Prostate gland (tissue), 2 donors: ENCODE results near the gene TMEM240.

ENCODE experiments used
- POLR2A ChIP-seq: fragments of 450-650 bp; IDR thresholded peaks from one replicate; pipeline ENCODE4 v1.6.1; 2016; ENCODE audit warnings: antibody characterized with exemption, mild to moderate bottlenecking
- TF ChIP-seq, protein P1 (sequence below), 4 experiments: fragments of 200-600 bp in 2 of 4; fragments of 450-650 bp in 2 of 4; sonication (generic) in 2 of 4; IDR thresholded peaks; 1 replicate in 3 of 4; 2 replicates in 1 of 4; pipeline ENCODE4 v1.5.1; 2016 to 2019; ENCODE audit warnings: antibody characterized with exemption in 4 of 4, mild to moderate bottlenecking in 2 of 4, moderate library complexity in 2 of 4

DNA sequence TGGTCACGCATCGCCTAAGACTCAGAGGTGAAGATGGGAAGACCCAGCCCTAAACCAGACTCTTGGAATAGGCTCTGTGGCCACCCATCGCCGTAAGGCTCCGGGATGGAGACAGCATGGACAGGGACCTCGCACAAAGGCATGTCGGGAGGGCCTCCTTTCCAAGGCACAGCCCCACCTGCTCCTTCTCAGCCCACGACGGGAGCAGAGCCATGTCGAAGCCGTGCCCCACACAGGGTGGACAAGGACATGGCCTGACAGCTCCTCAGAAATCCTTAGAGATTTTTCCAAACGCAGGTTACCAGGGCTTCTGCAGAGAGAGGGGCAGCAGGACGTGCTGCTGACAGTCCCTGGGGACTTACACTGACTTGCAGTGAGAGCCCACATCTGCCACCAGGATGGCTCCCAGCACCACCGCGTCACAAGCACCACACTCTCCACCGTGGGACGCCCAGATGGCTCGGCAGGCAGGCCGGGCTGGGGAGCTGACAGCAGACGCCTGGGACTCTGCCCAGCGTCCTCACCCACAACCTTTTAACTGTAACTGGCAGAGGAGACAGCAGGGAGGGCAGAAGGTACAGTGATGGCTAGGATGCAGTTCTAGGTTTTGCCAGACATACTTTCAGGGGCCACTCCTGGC, 22.3 kb upstream of the TMEM240 start:
- TF ChIP-seq POLR2A: no peak
- TF ChIP-seq, protein P1, sequence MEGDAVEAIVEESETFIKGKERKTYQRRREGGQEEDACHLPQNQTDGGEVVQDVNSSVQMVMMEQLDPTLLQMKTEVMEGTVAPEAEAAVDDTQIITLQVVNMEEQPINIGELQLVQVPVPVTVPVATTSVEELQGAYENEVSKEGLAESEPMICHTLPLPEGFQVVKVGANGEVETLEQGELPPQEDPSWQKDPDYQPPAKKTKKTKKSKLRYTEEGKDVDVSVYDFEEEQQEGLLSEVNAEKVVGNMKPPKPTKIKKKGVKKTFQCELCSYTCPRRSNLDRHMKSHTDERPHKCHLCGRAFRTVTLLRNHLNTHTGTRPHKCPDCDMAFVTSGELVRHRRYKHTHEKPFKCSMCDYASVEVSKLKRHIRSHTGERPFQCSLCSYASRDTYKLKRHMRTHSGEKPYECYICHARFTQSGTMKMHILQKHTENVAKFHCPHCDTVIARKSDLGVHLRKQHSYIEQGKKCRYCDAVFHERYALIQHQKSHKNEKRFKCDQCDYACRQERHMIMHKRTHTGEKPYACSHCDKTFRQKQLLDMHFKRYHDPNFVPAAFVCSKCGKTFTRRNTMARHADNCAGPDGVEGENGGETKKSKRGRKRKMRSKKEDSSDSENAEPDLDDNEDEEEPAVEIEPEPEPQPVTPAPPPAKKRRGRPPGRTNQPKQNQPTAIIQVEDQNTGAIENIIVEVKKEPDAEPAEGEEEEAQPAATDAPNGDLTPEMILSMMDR (IDR thresholded peaks at IDR 0.05): no peak
